DMS114 treated with DMSO at 0.1 percent for 48 hours (cell line): Measurements from ENCODE around the gene ARTN.

ENCODE experiments used
- DNase-seq: peaks from one replicate; lab custom pipeline; 2025; ENCODE audit not compliant: unreplicated experiment; lab: John Stamatoyannopoulos, UW

ARTN gene

GRCh38 chr1:43984855-43985254 is 51.3 kb downstream of the ARTN start:
- DNase-seq = no peak

- no peak for DNase-seq
Measured at GRCh38 chr1:43985984-43986595, 52.5 kb downstream of the ARTN start.

- peak; percentile 28 for DNase-seq
Measured at GRCh38 chr1:43986712-43987111, 53.1 kb downstream of the ARTN start.
